Thoracic aorta (tissue), 2 donors: ENCODE results near the gene TBXT. TPM values are rescaled to one million over a fixed set of nuclear protein-coding genes. Genes with fewer than 3 reads are reported as not detected.

Experiments
- ATAC-seq: fragments of 150-250 bp; one replicate; pipeline ENCODE4 v1.8.0; 2017; ENCODE audit warnings: low read depth; ENCODE audit not compliant: insufficient number of reproducible peaks, low FRiP score
- DNase-seq: peaks from one replicate; pipeline ENCODE4 v3.0.0-alpha.2; 2020; ENCODE audit warnings: low spot score
- H3K27ac ChIP-seq, 2 donors: fragments of 200-600 bp; sonication (generic); 1 replicate in 1 of 2; 2 replicates in 1 of 2; pipeline ENCODE4 v1.5.1; 2016; ENCODE audit warnings: mild to moderate bottlenecking in 2 of 2, moderate library complexity in 2 of 2
- H3K27me3 ChIP-seq: fragments of 200-600 bp; sonication (generic); replicated peaks from 2 replicates; pipeline ENCODE4 v1.6.0; 2016; ENCODE audit warnings: mild to moderate bottlenecking; ENCODE audit not compliant: insufficient read depth
- H3K36me3 ChIP-seq: fragments of 200-600 bp; sonication (generic); one replicate; pipeline ENCODE4 v1.5.1; 2016
- H3K4me1 ChIP-seq, 2 donors: fragments of 200-600 bp; sonication (generic); 1 replicate in 1 of 2; 2 replicates in 1 of 2; pipeline versions ENCODE4 v1.5.1 to v1.6.0; 2016; ENCODE audit warnings: low read depth in 2 of 2, mild to moderate bottlenecking in 1 of 2; ENCODE audit not compliant: control insufficient read depth in 1 of 2
- H3K4me3 ChIP-seq: fragments of 200-600 bp; sonication (generic); 2 replicates; pipeline ENCODE4 v1.5.1; 2016; ENCODE audit warnings: mild to moderate bottlenecking
- H3K9me3 ChIP-seq: fragments of 200-600 bp; sonication (generic); 2 replicates; pipeline ENCODE4 v1.5.1; 2016
- CTCF ChIP-seq: fragments of 200-600 bp; sonication (generic); IDR thresholded peaks from one replicate; pipeline ENCODE4 v1.5.1; 2019; ENCODE audit warnings: antibody characterized with exemption
- total RNA-seq, 2 donors: library from RNA; depleted of rRNA; stranded (reverse); fragments of >200 nt; gene quantifications; one replicate each; pipeline versions ENCODE4 v1.1.0 to v1.2.3, GENCODE V29; 2016

The TBXT gene
- total RNA-seq, 2 donors from 2014 or later = not detected

- DNase-seq (no peak), ATAC-seq (no peak)
- no peaks in the 10 kb centered on the region for H3K27me3 ChIP-seq
These were observed 1.9 kb downstream of the TBXT start for GRCh38 chr6:166165558-166166313.

GRCh38 chr6:166162599-166163342 lies 4.9 kb downstream of the TBXT start:
- no peak for DNase-seq
- ATAC-seq = no peak
- no peak for TF ChIP-seq CTCF
- Histone ChIP-seq H3K36me3 (no peaks in the 10 kb centered on the region), H3K4me3 (no peak overlapping the region), H3K4me1 (no peaks in the 10 kb centered on the region), H3K27me3 (no peaks in the 10 kb centered on the region), H3K9me3 (no peaks in the 10 kb centered on the region), H3K27ac (no peak overlapping the region)

More at GRCh38 chr6:166165558-166166313, 1.9 kb downstream of the TBXT start:
- Histone ChIP-seq H3K27ac (no peak overlapping the region), H3K9me3 (no peaks in the 10 kb centered on the region), H3K36me3 (no peaks in the 10 kb centered on the region), H3K4me3 (no peak overlapping the region), H3K4me1 (peaks cover 0 to 4% of the 10 kb centered on the region in 2 donors)
- TF ChIP-seq CTCF = no peak

- Histone ChIP-seq H3K27me3 (no peaks in the 10 kb centered on the region), H3K36me3 (no peaks in the 10 kb centered on the region), H3K9me3 (no peaks in the 10 kb centered on the region), H3K4me3 (no peak overlapping the region), H3K27ac (no peak overlapping the region), H3K4me1 (no peaks in the 10 kb centered on the region)
- TF ChIP-seq CTCF = no peak
- DNase-seq (no peak), ATAC-seq (no peak)
These were observed 9.6 kb downstream of the TBXT start for GRCh38 chr6:166157930-166158617.

GRCh38 chr6:166156942-166157341 lies 10.7 kb downstream of the TBXT start:
- no peaks in the 10 kb centered on the region for H3K36me3 ChIP-seq
- TF ChIP-seq CTCF = no peak
- H3K9me3 ChIP-seq = no peaks in the 10 kb centered on the region
- no peak overlapping the region for H3K4me3 ChIP-seq
- no peaks in the 10 kb centered on the region for H3K4me1 ChIP-seq
- no peak for DNase-seq
- H3K27me3 ChIP-seq = no peaks in the 10 kb centered on the region
- no peak overlapping the region for H3K27ac ChIP-seq
- no peak for ATAC-seq

- ATAC-seq = no peak
- no peaks in the 10 kb centered on the region for H3K36me3 ChIP-seq
- H3K9me3 ChIP-seq = peaks cover 12% of the 10 kb centered on the region
- TF ChIP-seq CTCF = no peak
- DNase-seq = no peak
- no peaks in the 10 kb centered on the region for H3K27me3 ChIP-seq
- no peak overlapping the region for H3K27ac ChIP-seq
- H3K4me1 ChIP-seq = no peaks in the 10 kb centered on the region
- H3K4me3 ChIP-seq = no peak overlapping the region
These were observed 13.7 kb downstream of the TBXT start for GRCh38 chr6:166153966-166154365.
